GM10266 (cell line): ENCODE results near the gene MT3.

Source experiments
- DNase-seq: peaks from one replicate; pipeline ENCODE4 v3.0.0; 2012; ENCODE audit errors: extremely low spot score
- CTCF ChIP-seq: IDR thresholded peaks from 2 replicates; pipeline ENCODE4 v1.5.1; 2012; ENCODE audit warnings: mild to moderate bottlenecking, low read depth; ENCODE audit not compliant: control insufficient read depth, insufficient read depth; ENCODE audit errors: missing control alignments

Gene MT3

GRCh38 chr16:56549744-56550385 is 39.5 kb upstream of the MT3 start:
- no peak for TF ChIP-seq CTCF
- no peak for DNase-seq

GRCh38 chr16:56551796-56552738 is 37.3 kb upstream of the MT3 start:
- no peak for TF ChIP-seq CTCF
- DNase-seq: no peak

- TF ChIP-seq CTCF: no peak
- DNase-seq: no peak
These were observed 34.9 kb upstream of the MT3 start for GRCh38 chr16:56554441-56554840.

GRCh38 chr16:56558024-56558747 is 31.1 kb upstream of the MT3 start:
- no peak for DNase-seq
- TF ChIP-seq CTCF: no peak

GRCh38 chr16:56559109-56559508 is 30.2 kb upstream of the MT3 start:
- TF ChIP-seq CTCF: no peak
- no peak for DNase-seq

GRCh38 chr16:56560447-56560846 is 28.9 kb upstream of the MT3 start:
- no peak for TF ChIP-seq CTCF
- DNase-seq: no peak
